Lung (tissue), 12 donors: ENCODE measurements around the gene MFSD6L. TPM values are rescaled to one million over a fixed set of nuclear protein-coding genes. Genes with fewer than 3 reads are reported as not detected.

Experiments
- ATAC-seq: fragments of 200-7000 bp; cut with Tn5 transposase; one replicate; pipeline ENCODE4 v1.9.1; 2020; ENCODE audit warnings: moderate number of reproducible peaks; ENCODE audit not compliant: insufficient read depth, low FRiP score
- DNase-seq, 3 donors: peaks; one replicate each; pipeline ENCODE4 v3.0.0-alpha.2; 2013 to 2017
- H3K27ac ChIP-seq, 2 donors: one replicate each; pipeline ENCODE4 v1.5.1; 2013; ENCODE audit warnings: mild to moderate bottlenecking in 2 of 2, moderate library complexity in 2 of 2, control low read depth in 1 of 2, inconsistent platforms in 1 of 2, low read depth in 1 of 2, low read length in 1 of 2
- H3K27me3 ChIP-seq, 3 donors: one replicate each; pipeline ENCODE4 v1.5.1; 2013; ENCODE audit warnings: low read length in 2 of 3; ENCODE audit not compliant: control insufficient read depth in 3 of 3, insufficient read depth in 3 of 3
- H3K36me3 ChIP-seq, 4 donors: one replicate each; pipeline ENCODE4 v1.5.1; 2013; ENCODE audit warnings: low read length in 4 of 4, mild to moderate bottlenecking in 1 of 4, moderate library complexity in 1 of 4; ENCODE audit not compliant: control insufficient read depth in 4 of 4, insufficient read depth in 4 of 4
- H3K4me1 ChIP-seq, 5 donors: one replicate each; pipeline ENCODE4 v1.5.1; 2013; ENCODE audit warnings: low read length in 5 of 5, mild to moderate bottlenecking in 2 of 5, moderate library complexity in 1 of 5; ENCODE audit not compliant: control insufficient read depth in 5 of 5, insufficient read depth in 5 of 5
- H3K4me3 ChIP-seq: one replicate; pipeline ENCODE4 v1.5.1; 2013; ENCODE audit warnings: mild to moderate bottlenecking, control low read depth, moderate library complexity
- H3K9ac ChIP-seq, 2 donors: one replicate each; pipeline ENCODE4 v1.5.1; 2013; ENCODE audit warnings: low read length in 2 of 2, control low read depth in 1 of 2; ENCODE audit not compliant: insufficient read depth in 1 of 2
- H3K9me3 ChIP-seq, 4 donors: one replicate each; pipeline ENCODE4 v1.5.1; 2013; ENCODE audit warnings: low read length in 3 of 4, mild to moderate bottlenecking in 1 of 4, moderate library complexity in 1 of 4; ENCODE audit not compliant: control insufficient read depth in 4 of 4, insufficient read depth in 3 of 4
- WGBS, 2 donors: extraction: QIAGEN DNeasy Blood & Tissue Kit; methylation state at CpG; one replicate each; pipeline ENCODE4 v1.1.7; 2013; 5-methylcytosine and 5-hydroxymethylcytosine counted together
- polyA plus RNA-seq, 2 donors: library from polyadenylated mRNA; stranded (reverse); fragments of 200-250 nt; gene quantifications; one replicate each; pipeline ENCODE4 v1.2.1, GENCODE V29; 2013
- total RNA-seq, 2 donors: library from RNA; depleted of rRNA in 1 of 2; stranded (reverse); fragments of >200 nt in 1 of 2; gene quantifications; one replicate each; pipeline ENCODE4 v1.2.1, GENCODE V29; 2014 to 2021
- TF ChIP-seq, protein P1 (sequence below): IDR thresholded peaks from 2 replicates; pipeline ENCODE4 v1.5.1; 2012; ENCODE audit warnings: mild to moderate bottlenecking; ENCODE audit errors: control extremely low read depth, extremely low read depth
- donor health status: control.
- donor health status: control.
- donor health status: Bipolar disorder and iron deficiency.
- donor health status: healthy.
- donor health status: DM: yes; HTN: yes; CAD: no.

MFSD6L gene
- total and polyA plus RNA-seq, 4 donors, result 0.68 to 2.1 (median 1.1) TPM

DNA sequence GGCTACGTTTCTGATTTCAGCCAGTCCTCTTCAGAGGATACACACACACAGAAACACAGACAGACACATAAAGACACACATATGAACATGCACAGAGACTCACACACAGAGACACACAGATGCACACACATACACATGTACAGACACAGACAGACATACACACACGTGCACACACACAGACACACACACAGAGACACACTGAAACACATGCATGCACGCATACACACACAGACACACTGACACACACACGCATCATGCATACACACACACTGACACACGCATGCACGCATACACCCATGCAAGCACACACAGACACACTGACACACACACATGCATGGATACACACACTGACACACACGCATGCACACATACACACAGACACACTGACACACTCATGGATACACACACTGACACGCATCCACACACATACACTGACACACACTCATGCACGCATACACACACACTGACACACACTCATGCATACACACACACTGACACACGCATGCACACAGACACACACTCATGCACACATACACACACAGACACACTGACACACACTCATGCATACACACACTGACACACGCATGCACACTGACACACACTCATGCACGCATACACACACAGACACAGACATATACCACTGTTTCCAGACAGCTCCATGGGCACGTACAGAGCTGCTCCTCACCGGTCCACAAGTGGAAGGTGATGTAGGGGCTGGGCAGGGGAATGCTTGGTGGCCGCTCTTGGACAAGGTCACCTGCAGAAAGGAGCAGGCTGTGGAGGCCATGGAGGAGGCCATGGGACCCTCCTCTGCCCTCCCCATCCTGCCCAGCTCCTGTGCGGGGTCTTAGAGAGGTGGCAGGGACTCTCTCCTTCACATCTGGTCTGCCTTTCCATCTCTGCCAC is 30.1 kb upstream of the MFSD6L start:
- TF ChIP-seq, protein P1, sequence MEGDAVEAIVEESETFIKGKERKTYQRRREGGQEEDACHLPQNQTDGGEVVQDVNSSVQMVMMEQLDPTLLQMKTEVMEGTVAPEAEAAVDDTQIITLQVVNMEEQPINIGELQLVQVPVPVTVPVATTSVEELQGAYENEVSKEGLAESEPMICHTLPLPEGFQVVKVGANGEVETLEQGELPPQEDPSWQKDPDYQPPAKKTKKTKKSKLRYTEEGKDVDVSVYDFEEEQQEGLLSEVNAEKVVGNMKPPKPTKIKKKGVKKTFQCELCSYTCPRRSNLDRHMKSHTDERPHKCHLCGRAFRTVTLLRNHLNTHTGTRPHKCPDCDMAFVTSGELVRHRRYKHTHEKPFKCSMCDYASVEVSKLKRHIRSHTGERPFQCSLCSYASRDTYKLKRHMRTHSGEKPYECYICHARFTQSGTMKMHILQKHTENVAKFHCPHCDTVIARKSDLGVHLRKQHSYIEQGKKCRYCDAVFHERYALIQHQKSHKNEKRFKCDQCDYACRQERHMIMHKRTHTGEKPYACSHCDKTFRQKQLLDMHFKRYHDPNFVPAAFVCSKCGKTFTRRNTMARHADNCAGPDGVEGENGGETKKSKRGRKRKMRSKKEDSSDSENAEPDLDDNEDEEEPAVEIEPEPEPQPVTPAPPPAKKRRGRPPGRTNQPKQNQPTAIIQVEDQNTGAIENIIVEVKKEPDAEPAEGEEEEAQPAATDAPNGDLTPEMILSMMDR, result no peak
- Histone ChIP-seq H3K4me3 (no peak overlapping the region), H3K4me1 (no peaks in the 10 kb centered on the region), H3K9me3 (peaks cover 0 to 3% (median 2%) of the 10 kb centered on the region in 4 donors), H3K36me3 (no peaks in the 10 kb centered on the region), H3K27ac (no peak overlapping the region), H3K27me3 (peaks cover 3 to 26% (median 6%) of the 10 kb centered on the region in 3 donors), H3K9ac (no peak overlapping the region)
- WGBS, 2 donors, result 92 to 94% methylated on average over 16 of the region's 16 CpGs
- no peak for ATAC-seq
- no peak for DNase-seq

DNA sequence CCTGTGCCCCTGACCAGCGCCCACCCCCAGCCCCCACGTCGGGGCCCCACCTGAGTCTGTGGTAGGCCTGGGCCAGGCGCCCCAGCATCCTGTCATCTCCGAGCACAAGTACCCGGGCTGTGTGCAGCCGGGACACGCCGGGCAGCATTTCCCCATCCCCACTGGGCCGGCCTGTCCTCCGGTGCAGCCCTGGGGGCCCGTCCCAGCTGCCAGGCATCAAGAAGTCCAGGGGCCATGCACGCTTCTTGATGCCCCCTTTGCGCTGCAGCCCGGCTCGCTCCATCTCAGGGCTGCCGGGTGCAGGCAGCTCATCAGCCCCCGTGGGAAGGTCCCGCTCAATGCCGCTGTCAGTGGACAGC is 29.3 kb upstream of the MFSD6L start:
- Histone ChIP-seq H3K4me1 (no peaks in the 10 kb centered on the region), H3K4me3 (no peak overlapping the region), H3K36me3 (no peaks in the 10 kb centered on the region), H3K9ac (no peak overlapping the region), H3K9me3 (peaks cover 0 to 6% (median 3%) of the 10 kb centered on the region in 4 donors), H3K27me3 (peaks cover 3 to 26% (median 6%) of the 10 kb centered on the region in 3 donors), H3K27ac (no peak overlapping the region)
- 88 to 92% methylated on average over 20 of the region's 20 CpGs for WGBS, 2 donors
- TF ChIP-seq, protein P1, result no peak
- ATAC-seq (no peak), DNase-seq (no peak)

DNA sequence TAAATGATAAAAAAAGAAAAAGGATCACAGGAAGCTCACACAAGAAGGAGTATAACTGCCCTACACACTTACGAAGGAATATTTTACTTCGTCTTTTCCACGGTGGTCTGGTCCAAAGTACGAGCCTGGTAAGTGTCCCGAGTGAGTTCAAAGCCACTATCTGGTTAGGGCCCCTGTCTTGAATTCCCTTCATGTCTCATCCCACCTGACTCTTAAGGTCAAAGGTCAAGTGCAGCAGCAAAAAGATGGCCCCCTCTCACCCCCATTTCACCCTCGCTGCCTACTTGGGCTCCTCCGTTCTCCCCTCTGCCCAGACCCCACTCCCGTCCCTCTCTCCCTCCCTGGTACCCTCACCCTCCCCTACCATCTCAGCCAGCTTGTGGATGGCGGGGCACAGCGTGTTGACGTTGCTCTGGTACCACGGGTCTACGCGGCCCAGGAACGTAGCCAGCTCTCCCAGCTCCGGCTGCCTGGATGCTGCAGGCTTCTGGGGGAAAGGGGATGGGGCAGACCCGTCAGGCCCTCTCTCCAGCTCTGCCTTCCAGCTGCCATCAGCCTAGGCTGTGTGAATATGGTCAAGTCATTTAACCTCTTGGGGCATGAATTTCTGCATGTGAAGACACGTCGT is 27.8 kb upstream of the MFSD6L start:
- WGBS, 2 donors, result 81 to 88% methylated on average over 18 to 19 of the region's 19 CpGs
- no peak for DNase-seq
- Histone ChIP-seq H3K9me3 (peaks cover 0 to 7% (median 3%) of the 10 kb centered on the region in 4 donors), H3K36me3 (no peaks in the 10 kb centered on the region), H3K4me1 (no peaks in the 10 kb centered on the region), H3K27me3 (peaks cover 0 to 28% (median 5%) of the 10 kb centered on the region in 3 donors), H3K27ac (no peak overlapping the region), H3K4me3 (no peak overlapping the region), H3K9ac (no peak overlapping the region)
- no peak for ATAC-seq
- TF ChIP-seq, protein P1, result no peak
